Endothelial cell of umbilical vein (primary cell): Measurements from ENCODE around the gene BCL2. TPM values are rescaled to one million over a fixed set of nuclear protein-coding genes. Genes with fewer than 3 reads are reported as not detected.

Experiments used
- BruUV-seq: library from RNA; stranded (reverse); fragments of 400-500 nt; replicated peaks from 2 replicates; lab custom pipeline; 2021; lab: Mats Ljungman, UMichigan
- CTCF ChIA-PET: fragments of 300-600, 350-600 bp; sonication (Branson Sonifier 250); formaldehyde crosslinking; loops from one replicate; lab custom pipeline; 2021; ENCODE audit warnings: antibody characterized with exemption, inconsistent platforms; lab: Charles Lee
- POLR2A ChIA-PET: fragments of 300-600, 350-600 bp; sonication (Branson Sonifier 250); formaldehyde crosslinking; loops from one replicate; lab custom pipeline; 2021; ENCODE audit warnings: antibody characterized with exemption, inconsistent platforms; lab: Charles Lee
- DNase-seq: peaks from one replicate; pipeline ENCODE4 v3.0.0-alpha.2; 2011; ENCODE audit warnings: low read depth, low spot score
- FAIRE-seq: peaks from 2 replicates; lab custom pipeline; 2011; peaks lifted over from hg19 to GRCh38; lab: Jason Lieb, UNC
- H2AFZ ChIP-seq: 2 replicates; pipeline ENCODE4 v1.6.0; 2012; ENCODE audit warnings: low read depth, low read length, control low read depth, inconsistent platforms
- H3K27ac ChIP-seq: 2 replicates; pipeline ENCODE4 v1.5.1; 2011; ENCODE audit warnings: low read depth, mild to moderate bottlenecking, control low read depth, low read length, moderate library complexity; ENCODE audit not compliant: insufficient read depth
- H3K27me3 ChIP-seq, 2 experiments: 2 replicates each; pipeline versions ENCODE4 v1.6.0 to v1.6.1; 2011; ENCODE audit warnings: low read length in 2 of 2, mixed read lengths in 1 of 2; ENCODE audit not compliant: control insufficient read depth in 2 of 2, insufficient read depth in 2 of 2
- H3K36me3 ChIP-seq, 2 experiments: 2 replicates in 1 of 2; 3 replicates in 1 of 2; pipeline ENCODE4 v1.5.1; 2011; ENCODE audit warnings: low read length in 2 of 2, mild to moderate bottlenecking in 1 of 2, moderate library complexity in 1 of 2; ENCODE audit not compliant: control insufficient read depth in 2 of 2, insufficient read depth in 2 of 2; ENCODE audit errors: extremely low read depth in 1 of 2
- H3K4me1 ChIP-seq: 3 replicates; pipeline ENCODE4 v1.5.1; 2011; ENCODE audit warnings: mild to moderate bottlenecking, low read length; ENCODE audit not compliant: control insufficient read depth, insufficient read depth; ENCODE audit errors: extremely low read depth
- H3K4me2 ChIP-seq: 2 replicates; pipeline ENCODE4 v1.6.1; 2011; ENCODE audit warnings: low read length, control low read depth, mixed read lengths; ENCODE audit not compliant: insufficient read depth
- H3K4me3 ChIP-seq, 3 experiments: fragments of 200-600 bp in 1 of 3; sonication (generic), shearing (Covaris generic) in 1 of 3; replicated peaks in 1 of 3; 2 replicates each; pipeline ENCODE4 v1.5.1; 2011 to 2016; ENCODE audit warnings: control low read depth in 3 of 3, low read length in 3 of 3, mild to moderate bottlenecking in 2 of 3, inconsistent platforms in 1 of 3, low read depth in 1 of 3, moderate library complexity in 1 of 3; ENCODE audit not compliant: insufficient read depth in 1 of 3
- H3K79me2 ChIP-seq: 2 replicates; pipeline ENCODE4 v1.6.0; 2012; ENCODE audit warnings: low read length, inconsistent platforms; ENCODE audit not compliant: control insufficient read depth, insufficient read depth
- H3K9ac ChIP-seq: replicated peaks from 2 replicates; pipeline ENCODE3; 2011; ENCODE audit warnings: low read length, control low read depth; ENCODE audit not compliant: insufficient read depth; ENCODE audit errors: extremely low read depth
- H3K9me1 ChIP-seq: replicated peaks from 3 replicates; pipeline ENCODE4 v1.6.0; 2011; ENCODE audit warnings: mild to moderate bottlenecking, low read length; ENCODE audit not compliant: control insufficient read depth, insufficient read depth; ENCODE audit errors: extremely low read depth
- H3K9me3 ChIP-seq: replicated peaks from 2 replicates; pipeline ENCODE4 v1.5.1; 2012; ENCODE audit warnings: low read length, inconsistent platforms; ENCODE audit not compliant: control insufficient read depth, insufficient read depth
- H4K20me1 ChIP-seq: replicated peaks from 2 replicates; pipeline ENCODE3; 2011; ENCODE audit warnings: mild to moderate bottlenecking, low read length; ENCODE audit not compliant: control insufficient read depth, insufficient read depth; ENCODE audit errors: extremely low read depth
- CTCF ChIP-seq, 2 donors: IDR thresholded peaks; 1 replicate in 1 of 2; 2 replicates in 1 of 2; pipeline ENCODE4 v1.5.1; 2011; ENCODE audit warnings: low read length in 2 of 2, mild to moderate bottlenecking in 2 of 2, moderate library complexity in 2 of 2, control low read depth in 1 of 2, inconsistent platforms in 1 of 2, low read depth in 1 of 2; ENCODE audit not compliant: insufficient read depth in 1 of 2; ENCODE audit errors: extremely low read depth in 1 of 2
- EZH2 ChIP-seq: IDR thresholded peaks from 2 replicates; pipeline ENCODE4 v1.6.1; 2012; ENCODE audit warnings: borderline replicate concordance, low read depth, mild to moderate bottlenecking, moderate library complexity, low read length, inconsistent platforms; ENCODE audit not compliant: severe bottlenecking
- FOS ChIP-seq: IDR thresholded peaks from 2 replicates; pipeline ENCODE4 v1.6.1; 2011; ENCODE audit warnings: mild to moderate bottlenecking, low read length, moderate library complexity, borderline replicate concordance; ENCODE audit not compliant: insufficient read depth
- GATA2 ChIP-seq: IDR thresholded peaks from 2 replicates; pipeline ENCODE4 v1.7.0; 2011; ENCODE audit warnings: low read depth, mild to moderate bottlenecking, moderate library complexity, mixed read lengths, low read length; ENCODE audit not compliant: insufficient read length, insufficient read depth
- JUN ChIP-seq: IDR thresholded peaks from 2 replicates; pipeline ENCODE4 v1.6.1; 2011; ENCODE audit warnings: borderline replicate concordance, low read depth; ENCODE audit not compliant: insufficient read length, insufficient read depth
- MAX ChIP-seq: IDR thresholded peaks from 2 replicates; pipeline ENCODE4 v1.6.1; 2011; ENCODE audit not compliant: insufficient read depth, insufficient read length
- MYC ChIP-seq: IDR thresholded peaks from one replicate; pipeline ENCODE4 v1.6.1; 2011; ENCODE audit warnings: mild to moderate bottlenecking, low read depth, low read length
- POLR2A ChIP-seq: IDR thresholded peaks from 2 replicates; pipeline ENCODE4 v1.6.1; 2012; ENCODE audit warnings: low read depth, mild to moderate bottlenecking, control low read depth, low read length
- POLR2AphosphoS5 ChIP-seq: IDR thresholded peaks from 2 replicates; pipeline ENCODE4 v1.6.1; 2012; ENCODE audit warnings: low read depth, mild to moderate bottlenecking, control low read depth, low read length, moderate library complexity; ENCODE audit not compliant: insufficient read depth
- dilution Hi-C: fragments of 300-500 bp; cut with MboI; formaldehyde crosslinking; loops from one replicate; pipeline ENCODE4 v1.15.0; 2019; ENCODE audit warnings: low sequenced_read_pairs; ENCODE audit not compliant: extremely low pct_ligation_motif_present
- intact Hi-C: fragments of 100-400 bp; cut with micrococcal nuclease; formaldehyde crosslinking; loops from one replicate; pipeline ENCODE4 v1.10.0; 2022
- polyA plus RNA-seq, 4 experiments: library from polyadenylated mRNA; depleted of rRNA in 3 of 4; stranded (reverse) in 3 of 4; unstranded in 1 of 4; fragments of >200 nt; gene quantifications; 2 replicates each; pipeline versions ENCODE4 v1.2.1 to v1.2.3, GENCODE V29; 2011 to 2012; ENCODE audit warnings: missing spikeins in 1 of 4
- total RNA-seq: library from RNA; stranded (reverse); gene quantifications from 2 replicates; pipeline ENCODE4 v1.2.3, GENCODE V29; 2021

BCL2 gene
- total and polyA plus RNA-seq, 2 donors (not counting 3 experiments of a cell fraction or from before 2014, with no cell fraction given), result 0.35 to 5.0 TPM

DNA sequence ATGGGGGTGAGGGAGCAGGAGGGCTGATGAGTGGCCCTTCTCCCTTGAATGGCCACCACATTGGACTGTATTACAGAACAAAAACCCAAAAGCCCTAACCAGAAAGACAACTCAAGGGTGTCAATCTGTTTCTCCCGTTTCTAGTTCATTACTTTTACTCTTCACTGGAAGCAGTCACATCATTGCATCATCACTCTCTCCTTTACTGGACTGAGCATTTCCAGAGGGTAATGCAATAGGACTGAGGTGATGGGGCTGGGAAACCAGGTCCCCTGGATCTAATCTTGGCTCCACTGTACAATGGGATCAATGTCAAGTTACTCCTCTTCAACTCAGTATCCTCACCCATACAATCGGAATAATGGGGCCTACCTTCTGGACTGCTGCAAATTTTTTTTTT is 56.1 kb downstream of the BCL2 start:
- Histone ChIP-seq H3K9me1 (no peaks in the 10 kb centered on the region), H3K9ac (no peak overlapping the region), H3K4me2 (no peak overlapping the region), H3K27ac (no peak overlapping the region), H4K20me1 (no peaks in the 10 kb centered on the region), H2AFZ (no peak overlapping the region), H3K9me3 (no peaks in the 10 kb centered on the region), H3K4me1 (no peaks in the 10 kb centered on the region), H3K27me3 (peaks cover 0 to 2% of the 10 kb centered on the region in 2 experiments), H3K36me3 (no peaks in the 10 kb centered on the region), H3K4me3 (no peak overlapping the region), H3K79me2 (no peaks in the 10 kb centered on the region)
- POLR2A ChIA-PET, result no interaction called here
- CTCF ChIA-PET, result no interaction called here
- intact Hi-C loops (no loop called here), dilution Hi-C loops (no loop called here)
- BruUV-seq, result no TSS peak
- FAIRE-seq (no peak), DNase-seq (no peak)
- TF ChIP-seq JUN (no peak), MAX (no peak), FOS (no peak), GATA2 (no peak), POLR2A (no peak), EZH2 (no peak)

GRCh38 chr18:63262369-63263335 is 56.9 kb downstream of the BCL2 start:
- Histone ChIP-seq H3K4me1 (no peaks in the 10 kb centered on the region), H4K20me1 (no peaks in the 10 kb centered on the region), H3K9ac (no peak overlapping the region), H3K9me3 (no peaks in the 10 kb centered on the region), H3K36me3 (no peaks in the 10 kb centered on the region), H3K27me3 (no peaks in the 10 kb centered on the region), H2AFZ (no peak overlapping the region), H3K79me2 (no peaks in the 10 kb centered on the region), H3K4me2 (no peak overlapping the region), H3K27ac (no peak overlapping the region), H3K9me1 (no peaks in the 10 kb centered on the region), H3K4me3 (no peak overlapping the region)
- TF ChIP-seq CTCF (IDR thresholded peaks at IDR 0.05; ENCODE audit: extremely low read depth in 1 of 2, insufficient read depth in 1 of 2, low read depth in 1 of 2, low read length in 2 of 2) (no peak), MYC (no peak), FOS (no peak), POLR2A (no peak), JUN (no peak), MAX (no peak), GATA2 (no peak), EZH2 (no peak), POLR2AphosphoS5 (no peak)
- no TSS peak for BruUV-seq
- FAIRE-seq (no peak), DNase-seq (no peak)
- intact Hi-C loops, result no loop called here
- ChIA-PET POLR2A (no interaction called here), CTCF (interaction anchor here (1.1 kb wide), 1 partner anchor 19 kb away, joined by 3 read pairs; no protein-coding TSS in a partner anchor)
- dilution Hi-C loops, result no loop called here
